GM20000 (cell line): ENCODE data around the gene DPP6.

Experiments
- DNase-seq: peaks from one replicate; pipeline ENCODE4 v3.0.0; 2012; ENCODE audit warnings: low spot score
- TF ChIP-seq, protein P1 (sequence below): IDR thresholded peaks from 2 replicates; pipeline ENCODE4 v1.5.1; 2012; ENCODE audit warnings: mild to moderate bottlenecking, control low read depth; ENCODE audit errors: extremely low read depth, missing control alignments

Gene DPP6

DNA sequence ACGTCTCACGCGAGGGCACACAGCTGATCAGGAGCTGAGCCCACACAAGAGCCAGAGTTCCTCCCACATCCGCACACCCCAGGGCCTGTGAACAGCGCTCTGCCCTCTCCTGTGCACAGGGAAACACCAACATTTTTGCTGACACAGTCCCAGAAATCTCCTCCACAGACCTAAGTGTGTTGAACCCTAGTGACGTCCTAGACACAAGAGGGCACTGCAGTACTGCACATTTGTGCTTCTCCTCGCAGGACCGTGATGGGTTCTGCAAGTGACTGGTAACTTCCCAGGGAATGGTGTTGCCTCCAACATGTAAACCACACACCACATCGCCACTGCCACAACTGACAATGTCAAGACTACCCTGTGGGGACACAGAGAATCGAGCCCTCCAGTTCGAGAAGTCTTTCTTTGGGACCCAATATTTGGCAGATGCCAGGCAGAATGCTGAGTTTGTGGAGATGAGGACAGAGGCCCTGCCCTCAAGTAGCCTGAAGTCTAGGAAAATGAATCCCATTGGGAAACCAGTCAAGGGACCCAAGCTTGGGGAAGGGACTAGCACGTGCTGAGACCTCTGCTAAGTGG lies 780.5 kb downstream of the DPP6 start:
- peak; percentile 38 for DNase-seq
- TF ChIP-seq, protein P1, sequence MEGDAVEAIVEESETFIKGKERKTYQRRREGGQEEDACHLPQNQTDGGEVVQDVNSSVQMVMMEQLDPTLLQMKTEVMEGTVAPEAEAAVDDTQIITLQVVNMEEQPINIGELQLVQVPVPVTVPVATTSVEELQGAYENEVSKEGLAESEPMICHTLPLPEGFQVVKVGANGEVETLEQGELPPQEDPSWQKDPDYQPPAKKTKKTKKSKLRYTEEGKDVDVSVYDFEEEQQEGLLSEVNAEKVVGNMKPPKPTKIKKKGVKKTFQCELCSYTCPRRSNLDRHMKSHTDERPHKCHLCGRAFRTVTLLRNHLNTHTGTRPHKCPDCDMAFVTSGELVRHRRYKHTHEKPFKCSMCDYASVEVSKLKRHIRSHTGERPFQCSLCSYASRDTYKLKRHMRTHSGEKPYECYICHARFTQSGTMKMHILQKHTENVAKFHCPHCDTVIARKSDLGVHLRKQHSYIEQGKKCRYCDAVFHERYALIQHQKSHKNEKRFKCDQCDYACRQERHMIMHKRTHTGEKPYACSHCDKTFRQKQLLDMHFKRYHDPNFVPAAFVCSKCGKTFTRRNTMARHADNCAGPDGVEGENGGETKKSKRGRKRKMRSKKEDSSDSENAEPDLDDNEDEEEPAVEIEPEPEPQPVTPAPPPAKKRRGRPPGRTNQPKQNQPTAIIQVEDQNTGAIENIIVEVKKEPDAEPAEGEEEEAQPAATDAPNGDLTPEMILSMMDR = peak; percentile 5

DNA sequence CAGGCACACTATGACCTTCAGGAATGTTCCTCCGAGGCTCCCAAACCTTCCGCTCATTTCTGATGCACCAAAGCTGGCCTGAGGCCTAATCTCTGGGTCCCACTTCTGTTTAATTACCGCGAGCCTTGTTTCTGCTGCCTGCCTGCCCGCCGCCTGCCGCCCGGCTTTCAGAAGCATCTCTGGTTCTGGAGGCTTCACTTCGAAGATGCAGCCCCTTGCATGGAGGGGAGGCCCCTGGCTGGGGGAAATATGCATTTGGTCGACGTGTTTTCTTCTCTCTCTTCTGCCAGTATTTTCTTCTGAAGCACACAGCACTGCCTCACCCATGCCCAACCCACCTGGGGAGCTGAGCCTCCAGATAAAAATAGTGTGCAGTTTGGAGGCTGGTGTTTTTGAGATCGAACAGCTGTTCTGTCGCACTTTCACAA lies 783.8 kb downstream of the DPP6 start:
- TF ChIP-seq, protein P1 = no peak
- DNase-seq = no peak

DNA sequence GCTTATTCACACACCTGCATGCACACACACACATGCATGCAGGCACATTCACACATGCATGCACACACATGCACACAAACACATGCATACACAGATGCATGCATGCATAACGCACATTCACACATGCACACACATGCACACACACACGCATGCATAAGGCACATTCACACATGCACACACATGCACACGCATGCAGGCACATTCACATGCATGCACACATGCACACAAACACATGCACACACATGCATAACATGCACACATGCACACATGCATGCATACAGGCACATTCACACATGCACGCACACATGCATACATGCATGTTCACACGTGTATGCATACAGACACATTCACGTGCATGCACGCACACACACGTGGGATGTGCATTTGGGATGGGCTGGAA lies 784.9 kb downstream of the DPP6 start:
- TF ChIP-seq, protein P1 = no peak
- DNase-seq = no peak

DNA sequence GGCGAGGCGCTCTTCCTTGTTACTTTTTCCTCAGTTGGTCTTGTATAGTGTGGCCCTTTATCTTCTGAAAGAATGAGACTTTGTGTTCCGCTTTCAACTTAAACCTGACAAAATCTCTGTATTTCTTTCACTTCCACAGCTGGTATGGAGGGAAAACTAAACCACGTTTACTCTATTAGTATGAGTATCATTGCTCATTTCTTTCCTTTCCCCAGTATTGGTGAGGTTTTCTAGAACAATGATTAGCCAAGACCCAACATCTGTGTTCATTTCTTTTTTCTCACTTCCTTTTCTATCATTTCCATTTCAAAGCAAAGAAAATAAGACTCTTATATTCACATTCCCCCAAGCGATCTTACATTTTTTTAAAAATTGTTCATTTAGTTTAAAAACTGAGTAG lies 785.4 kb downstream of the DPP6 start:
- TF ChIP-seq, protein P1 = no peak

DNA sequence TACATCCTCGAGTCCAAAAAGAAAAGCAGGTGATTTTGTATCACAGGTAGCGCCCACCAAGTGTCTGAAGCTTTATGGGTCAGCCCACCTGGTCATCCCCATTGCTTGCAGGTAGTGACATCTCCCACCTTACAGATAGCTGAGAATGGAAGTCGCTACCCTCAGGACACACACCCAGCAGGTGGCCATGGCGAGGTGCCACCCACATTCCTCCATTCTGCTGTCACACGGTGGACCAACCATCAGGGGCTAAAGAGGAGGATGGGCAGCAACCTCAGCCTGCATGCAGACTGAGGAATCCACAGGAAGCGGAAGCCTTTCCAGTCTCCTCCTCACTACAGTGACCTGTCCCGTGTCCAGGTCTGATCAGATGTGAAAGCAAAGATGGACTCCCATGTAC lies 787.9 kb downstream of the DPP6 start:
- no peak for DNase-seq
- TF ChIP-seq, protein P1 = no peak

More for the DNA sequence above, 785.4 kb downstream of the DPP6 start:
- peak; percentile 27 for DNase-seq

DNA sequence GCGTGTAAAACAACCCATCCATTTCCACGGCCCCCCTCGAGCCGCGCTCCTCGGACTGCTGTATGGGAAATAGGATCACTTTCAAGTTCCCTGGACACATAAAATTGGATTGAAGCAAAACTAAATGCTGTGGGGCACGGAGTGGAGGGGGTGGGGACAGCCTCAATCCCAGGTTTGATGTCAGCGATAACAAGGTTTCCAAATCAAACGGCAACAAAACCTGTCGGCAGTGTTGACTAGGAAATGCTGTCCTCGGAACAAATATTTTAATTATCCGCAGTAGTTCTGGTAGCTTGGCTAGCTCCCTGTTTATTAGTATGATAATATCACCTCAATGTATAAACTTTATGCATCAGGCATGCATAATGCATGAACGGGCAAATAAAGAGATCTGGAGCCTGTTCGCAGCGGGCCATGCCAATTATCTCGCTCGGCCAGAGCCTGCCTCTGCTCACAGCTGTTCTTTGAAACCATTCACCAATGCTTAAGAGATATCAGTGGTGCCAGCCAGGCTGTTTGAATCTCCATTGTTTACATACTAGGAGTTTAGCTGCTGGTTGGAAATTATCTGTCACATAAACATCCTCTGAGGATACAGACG lies 789.6 kb downstream of the DPP6 start:
- TF ChIP-seq, protein P1 = no peak
- no peak for DNase-seq

DNA sequence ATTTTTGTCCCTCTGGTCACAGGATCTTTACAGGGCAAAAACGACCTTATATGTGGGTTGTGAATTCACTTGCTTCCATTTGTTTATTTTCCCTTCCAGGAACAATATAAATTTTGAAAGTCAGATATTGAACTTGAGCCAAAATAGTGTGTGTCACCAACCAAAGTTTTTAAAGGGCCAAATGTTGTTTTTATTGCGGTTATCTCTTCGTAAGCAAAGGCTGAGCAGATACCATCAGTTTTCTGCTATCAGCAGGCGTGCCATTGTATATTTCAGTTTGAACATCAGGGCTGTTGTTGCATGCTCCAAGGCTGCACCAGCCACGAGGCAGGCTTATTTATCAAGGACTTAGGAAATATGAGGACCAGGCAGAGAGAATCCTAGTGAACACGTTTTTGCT lies 790.4 kb downstream of the DPP6 start:
- no peak for DNase-seq

More for the DNA sequence above, 790.4 kb downstream of the DPP6 start:
- TF ChIP-seq, protein P1 = no peak
